NCI-H146 treated with DMSO at 0.1 percent for 48 hours (cell line): ENCODE results near the gene FAM89A.

Experiments used
- DNase-seq: peaks from one replicate; lab custom pipeline; 2025; ENCODE audit not compliant: unreplicated experiment; lab: John Stamatoyannopoulos, UW

Gene FAM89A

GRCh38 chr1:231040019-231040799 lies at the start of gene FAM89A:
TSS of gene FAM89A (minus strand) at chr1:231040254. CDS start at chr1:231040211, 43 bp downstream.
- no peak for DNase-seq

GRCh38 chr1:231084353-231084752 lies 44.3 kb upstream of the FAM89A start:
- no peak for DNase-seq

- no peak for DNase-seq
These were observed 39.1 kb upstream of the FAM89A start for GRCh38 chr1:231079163-231079562.

- DNase-seq: no peak
These were observed 38.2 kb upstream of the FAM89A start for GRCh38 chr1:231078250-231078649.

GRCh38 chr1:231076802-231077201 lies 36.7 kb upstream of the FAM89A start:
- no peak for DNase-seq

- DNase-seq: no peak
These were observed 35.4 kb upstream of the FAM89A start for GRCh38 chr1:231075497-231075896.

GRCh38 chr1:231075020-231075419 lies 35.0 kb upstream of the FAM89A start:
- no peak for DNase-seq

- DNase-seq: no peak
These were observed 34.0 kb upstream of the FAM89A start for GRCh38 chr1:231074046-231074445.

- no peak for DNase-seq
These were observed 33.3 kb upstream of the FAM89A start for GRCh38 chr1:231073331-231073730.

- no peak for DNase-seq
These were observed 32.5 kb upstream of the FAM89A start for GRCh38 chr1:231072502-231073094.

- no peak for DNase-seq
These were observed 32.0 kb upstream of the FAM89A start for GRCh38 chr1:231072041-231072440.

GRCh38 chr1:231070758-231071444 lies 30.8 kb upstream of the FAM89A start:
- no peak for DNase-seq

GRCh38 chr1:231069333-231069732 lies 29.3 kb upstream of the FAM89A start:
- no peak for DNase-seq

- DNase-seq: no peak
These were observed 28.7 kb upstream of the FAM89A start for GRCh38 chr1:231068762-231069161.

GRCh38 chr1:231065510-231066241 lies 25.6 kb upstream of the FAM89A start:
- DNase-seq: no peak

GRCh38 chr1:231064418-231064817 lies 24.4 kb upstream of the FAM89A start:
- DNase-seq: no peak

GRCh38 chr1:231063331-231063730 lies 23.3 kb upstream of the FAM89A start:
- DNase-seq: no peak

- DNase-seq: no peak
These were observed 22.6 kb upstream of the FAM89A start for GRCh38 chr1:231062500-231063270.

- DNase-seq: no peak
These were observed 19.6 kb upstream of the FAM89A start for GRCh38 chr1:231059566-231060193.

- DNase-seq: no peak
These were observed 18.5 kb upstream of the FAM89A start for GRCh38 chr1:231058416-231059109.
